ENCODE data around the gene CCDC191. TPM values are rescaled to one million over a fixed set of nuclear protein-coding genes. Genes with fewer than 3 reads are reported as not detected.

Gene CCDC191
- total RNA-seq, 4 donors from 2014 or later, result 0.29 to 0.82 (median 0.42) TPM

DNA sequence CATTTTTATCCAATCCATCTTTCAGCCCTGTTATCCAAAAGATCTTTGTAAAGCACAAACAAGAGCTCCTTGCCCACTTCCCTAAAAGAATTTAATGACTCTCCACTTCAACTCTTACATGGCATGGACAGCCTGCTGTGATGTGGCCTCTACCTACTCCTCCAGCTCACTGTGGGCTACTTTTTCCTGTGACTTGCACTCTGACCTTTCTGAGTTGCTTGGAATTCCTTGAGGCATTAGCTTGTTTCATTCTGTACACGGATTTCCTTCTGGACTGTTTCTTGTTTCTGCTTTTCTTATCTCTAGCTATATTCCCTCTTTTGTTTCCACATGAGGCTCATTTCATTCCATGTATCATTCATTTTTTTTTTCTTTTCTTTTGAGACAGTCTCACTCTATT, 15.5 kb upstream of the CCDC191 start:
- no peak for ATAC-seq
- Histone ChIP-seq H3K27ac (no peak overlapping the region), H3K4me3 (no peak overlapping the region), H3K4me1 (no peaks in the 10 kb centered on the region), H3K36me3 (peaks cover 0 to 71% of the 10 kb centered on the region in 2 donors), H3K9me3 (no peaks in the 10 kb centered on the region), H3K27me3 (no peaks in the 10 kb centered on the region)
- intact Hi-C loops (cut with DNase I; ENCODE audit: low total_unique reads), result no loop called here
- no peak for DNase-seq
- no peak for TF ChIP-seq POLR2A (IDR thresholded peaks at IDR 0.05)
- TF ChIP-seq, protein P1, sequence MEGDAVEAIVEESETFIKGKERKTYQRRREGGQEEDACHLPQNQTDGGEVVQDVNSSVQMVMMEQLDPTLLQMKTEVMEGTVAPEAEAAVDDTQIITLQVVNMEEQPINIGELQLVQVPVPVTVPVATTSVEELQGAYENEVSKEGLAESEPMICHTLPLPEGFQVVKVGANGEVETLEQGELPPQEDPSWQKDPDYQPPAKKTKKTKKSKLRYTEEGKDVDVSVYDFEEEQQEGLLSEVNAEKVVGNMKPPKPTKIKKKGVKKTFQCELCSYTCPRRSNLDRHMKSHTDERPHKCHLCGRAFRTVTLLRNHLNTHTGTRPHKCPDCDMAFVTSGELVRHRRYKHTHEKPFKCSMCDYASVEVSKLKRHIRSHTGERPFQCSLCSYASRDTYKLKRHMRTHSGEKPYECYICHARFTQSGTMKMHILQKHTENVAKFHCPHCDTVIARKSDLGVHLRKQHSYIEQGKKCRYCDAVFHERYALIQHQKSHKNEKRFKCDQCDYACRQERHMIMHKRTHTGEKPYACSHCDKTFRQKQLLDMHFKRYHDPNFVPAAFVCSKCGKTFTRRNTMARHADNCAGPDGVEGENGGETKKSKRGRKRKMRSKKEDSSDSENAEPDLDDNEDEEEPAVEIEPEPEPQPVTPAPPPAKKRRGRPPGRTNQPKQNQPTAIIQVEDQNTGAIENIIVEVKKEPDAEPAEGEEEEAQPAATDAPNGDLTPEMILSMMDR (IDR thresholded peaks at IDR 0.05 in 4 of 5, conservative IDR thresholded peaks at IDR 0.05 in 1 of 5), result no peak
- in situ Hi-C loops (cut with MboI; ENCODE audit: low sequenced_read_pairs in 4 of 4), result loop anchor here in 3 of 4 donors (25.0 kb wide), 3 partner anchors 334 to 1509 kb away; partner anchors contain the start of genes ATP6V1A (in 2 of the 3), NAA50 (in 2 of the 3), ATG3 (in 1 of the 3) and SLC35A5 (in 1 of the 3)

DNA sequence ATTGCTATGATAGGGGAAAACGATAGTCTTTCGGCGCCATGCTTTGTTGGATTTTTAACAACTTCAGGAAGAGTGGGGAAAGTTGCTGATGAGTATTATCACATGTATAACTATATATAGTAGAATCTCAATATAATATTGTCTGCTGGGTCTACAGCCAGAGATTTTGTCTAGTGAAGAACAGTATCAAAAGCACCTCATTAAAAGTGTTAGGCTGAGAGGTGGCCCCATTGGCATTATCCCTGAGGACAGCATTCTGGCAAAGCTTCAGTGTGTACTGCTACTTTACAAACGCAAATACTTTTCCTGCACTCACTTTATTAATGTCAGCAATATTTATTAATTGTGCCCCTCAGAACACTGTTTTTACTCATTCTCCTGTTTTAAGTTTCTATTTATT, 12.0 kb upstream of the CCDC191 start:
- Histone ChIP-seq H3K4me1 (no peaks in the 10 kb centered on the region), H3K27me3 (no peaks in the 10 kb centered on the region), H3K9me3 (no peaks in the 10 kb centered on the region), H3K4me3 (no peak overlapping the region), H3K36me3 (peaks cover 0 to 47% of the 10 kb centered on the region in 2 donors), H3K27ac (no peak overlapping the region)
- TF ChIP-seq, protein P1 (IDR thresholded peaks at IDR 0.05 in 4 of 5, conservative IDR thresholded peaks at IDR 0.05 in 1 of 5), result no peak
- ATAC-seq (no peak), DNase-seq (no peak)
- in situ Hi-C loops (cut with MboI; ENCODE audit: low sequenced_read_pairs in 4 of 4) (loop anchor here in 3 of 4 donors (25.0 kb wide), 3 partner anchors 331 to 1506 kb away; partner anchors contain the start of genes ATP6V1A (in 2 of the 3), NAA50 (in 2 of the 3), ATG3 (in 1 of the 3) and SLC35A5 (in 1 of the 3)), intact Hi-C loops (cut with DNase I; ENCODE audit: low total_unique reads) (no loop called here)

DNA sequence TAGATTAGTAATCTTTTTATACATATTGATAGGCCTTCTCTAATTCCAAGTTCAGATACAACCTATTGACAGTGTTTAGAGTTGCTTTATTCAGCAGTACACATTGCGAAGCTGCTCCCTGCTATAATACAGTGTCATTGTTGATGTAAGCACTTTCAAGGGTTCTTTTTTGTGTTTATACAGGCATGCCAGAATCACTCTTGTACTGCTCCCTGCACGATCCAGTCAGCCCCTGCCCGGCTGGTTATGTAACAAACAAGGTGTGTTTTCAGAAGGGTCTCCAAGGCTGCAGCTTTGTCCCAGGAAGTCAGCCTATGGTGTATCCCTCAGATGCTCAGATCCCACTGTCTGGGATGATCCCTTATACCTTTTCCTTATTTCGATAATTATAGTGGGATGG, 11.5 kb upstream of the CCDC191 start:
- intact Hi-C loops (cut with DNase I; ENCODE audit: low total_unique reads), result no loop called here
- no peaks in the 10 kb centered on the region for H3K9me3 ChIP-seq
- H3K4me1 ChIP-seq, result no peaks in the 10 kb centered on the region
- ATAC-seq (no peak), DNase-seq (no peak)
- no peak for TF ChIP-seq POLR2A (IDR thresholded peaks at IDR 0.05)
- TF ChIP-seq, protein P1 (IDR thresholded peaks at IDR 0.05 in 4 of 5, conservative IDR thresholded peaks at IDR 0.05 in 1 of 5), result no peak
- H3K36me3 ChIP-seq, result peaks cover 0 to 43% of the 10 kb centered on the region in 2 donors
- in situ Hi-C loops (cut with MboI; ENCODE audit: low sequenced_read_pairs in 4 of 4), result loop anchor here in 3 of 4 donors (25.0 kb wide), 3 partner anchors 331 to 1506 kb away; partner anchors contain the start of genes ATP6V1A (in 2 of the 3), NAA50 (in 2 of the 3), ATG3 (in 1 of the 3) and SLC35A5 (in 1 of the 3)
- H3K4me3 ChIP-seq, result no peak overlapping the region
- H3K27ac ChIP-seq, result no peak overlapping the region
- H3K27me3 ChIP-seq, result no peaks in the 10 kb centered on the region

DNA sequence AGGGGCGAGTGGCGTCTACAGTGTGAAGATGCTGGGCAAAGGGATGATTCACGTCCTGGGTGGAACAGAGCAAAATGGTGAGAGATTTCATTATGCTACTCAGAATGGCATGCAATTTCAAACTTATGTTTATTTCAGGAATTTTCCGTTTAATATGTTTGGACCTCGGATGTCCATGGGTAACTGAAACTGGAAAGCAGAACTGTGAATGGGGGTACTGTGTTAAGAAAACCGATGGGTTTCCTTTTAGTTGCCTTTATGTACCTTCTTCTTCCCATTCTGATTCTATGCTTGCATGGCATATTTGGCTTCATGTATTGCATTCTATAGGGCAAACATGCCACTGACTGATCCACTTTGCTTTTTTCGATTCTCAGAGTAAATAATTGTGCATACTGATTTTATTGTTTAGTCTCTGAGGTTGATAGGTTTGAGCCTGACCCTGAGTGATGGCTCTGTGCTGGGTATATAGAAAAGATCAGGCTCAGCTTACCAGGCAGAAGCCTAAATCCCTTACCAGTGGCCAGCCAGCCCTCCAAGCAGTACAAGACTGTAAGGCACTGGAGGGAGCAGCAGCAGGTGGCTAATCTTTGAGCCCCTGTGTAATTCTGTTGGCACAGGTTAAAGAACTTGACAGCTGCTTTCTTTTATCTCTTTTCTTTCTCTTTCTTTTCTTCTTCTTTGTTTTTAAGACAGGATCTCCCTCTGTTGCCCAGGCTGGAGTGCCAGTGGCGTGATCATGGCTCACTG, 4.8 kb upstream of the CCDC191 start:
- in situ Hi-C loops (cut with MboI; ENCODE audit: low sequenced_read_pairs in 4 of 4), result loop anchor here in 3 of 4 donors (25.0 kb wide), 3 partner anchors 324 to 1499 kb away; partner anchors contain the start of genes ATP6V1A (in 2 of the 3), NAA50 (in 2 of the 3), ATG3 (in 1 of the 3) and SLC35A5 (in 1 of the 3)
- H3K36me3 ChIP-seq, result peaks cover 0 to 11% of the 10 kb centered on the region in 2 donors
- peaks cover 10 to 12% of the 10 kb centered on the region in 2 donors for H3K4me1 ChIP-seq
- intact Hi-C loops (cut with DNase I; ENCODE audit: low total_unique reads), result no loop called here
- DNase-seq (no peak), ATAC-seq (no peak)
- H3K9me3 ChIP-seq, result no peaks in the 10 kb centered on the region
- H3K27me3 ChIP-seq, result no peaks in the 10 kb centered on the region
- no peak overlapping the region for H3K27ac ChIP-seq
- H3K4me3 ChIP-seq, result no peak overlapping the region
- TF ChIP-seq, protein P1 (IDR thresholded peaks at IDR 0.05 in 4 of 5, conservative IDR thresholded peaks at IDR 0.05 in 1 of 5), result no peak
- TF ChIP-seq POLR2A (IDR thresholded peaks at IDR 0.05), result no peak

Measured in gastrocnemius medialis (tissue), 4 donors.